ENCODE measurements around the gene SNX7. TPM values are rescaled to one million over a fixed set of nuclear protein-coding genes. Genes with fewer than 3 reads are reported as not detected.

Gene SNX7
- total and polyA plus RNA-seq, 2 donors (not counting 1 experiment from before 2014, with no cell fraction given), result not detected

DNA sequence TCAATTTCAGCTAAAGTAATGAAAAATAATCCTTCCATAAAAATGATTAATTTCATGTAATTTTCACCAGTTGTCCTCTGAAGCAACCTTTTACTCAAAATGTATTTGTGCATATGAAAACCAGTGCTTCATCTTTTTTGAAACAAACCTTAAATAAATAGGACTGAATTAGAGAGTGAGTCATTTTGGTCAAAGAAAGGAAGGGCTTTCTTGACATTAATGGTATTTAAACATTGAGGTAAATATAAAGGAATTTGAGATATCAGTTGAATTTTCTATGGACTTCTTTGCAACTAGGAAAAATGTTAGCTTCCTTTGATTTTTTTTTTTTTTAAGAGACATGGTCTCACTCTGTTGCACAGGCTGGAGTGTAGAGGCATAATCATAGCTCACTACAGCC is 38.7 kb downstream of the SNX7 start:
- DNase-seq (no peak), ATAC-seq (ENCODE audit: low read depth) (no peak)
- H3K4me2 ChIP-seq (replicated peaks; ENCODE audit: low read depth, low read length, poor library complexity, severe bottlenecking), result no peak overlapping the region
- no peaks in the 10 kb centered on the region for H3K9me3 ChIP-seq (ENCODE audit: control extremely low read depth in 1 of 3, control insufficient read depth in 2 of 3, insufficient read depth in 1 of 3, low read length in 2 of 3)
- ChIA-PET POLR2A (no interaction called here), CTCF (no interaction called here)
- no peaks in the 10 kb centered on the region for H3K9me3 Mint-ChIP-seq (ENCODE audit: insufficient read depth)
- H3K4me3 Mint-ChIP-seq, result no peak overlapping the region
- TF ChIP-seq EZH2 (IDR thresholded peaks at IDR 0.05; ENCODE audit: borderline replicate concordance, insufficient read depth, low read depth, low read length, poor library complexity, severe bottlenecking), result no peak
- TF ChIP-seq, protein P1, sequence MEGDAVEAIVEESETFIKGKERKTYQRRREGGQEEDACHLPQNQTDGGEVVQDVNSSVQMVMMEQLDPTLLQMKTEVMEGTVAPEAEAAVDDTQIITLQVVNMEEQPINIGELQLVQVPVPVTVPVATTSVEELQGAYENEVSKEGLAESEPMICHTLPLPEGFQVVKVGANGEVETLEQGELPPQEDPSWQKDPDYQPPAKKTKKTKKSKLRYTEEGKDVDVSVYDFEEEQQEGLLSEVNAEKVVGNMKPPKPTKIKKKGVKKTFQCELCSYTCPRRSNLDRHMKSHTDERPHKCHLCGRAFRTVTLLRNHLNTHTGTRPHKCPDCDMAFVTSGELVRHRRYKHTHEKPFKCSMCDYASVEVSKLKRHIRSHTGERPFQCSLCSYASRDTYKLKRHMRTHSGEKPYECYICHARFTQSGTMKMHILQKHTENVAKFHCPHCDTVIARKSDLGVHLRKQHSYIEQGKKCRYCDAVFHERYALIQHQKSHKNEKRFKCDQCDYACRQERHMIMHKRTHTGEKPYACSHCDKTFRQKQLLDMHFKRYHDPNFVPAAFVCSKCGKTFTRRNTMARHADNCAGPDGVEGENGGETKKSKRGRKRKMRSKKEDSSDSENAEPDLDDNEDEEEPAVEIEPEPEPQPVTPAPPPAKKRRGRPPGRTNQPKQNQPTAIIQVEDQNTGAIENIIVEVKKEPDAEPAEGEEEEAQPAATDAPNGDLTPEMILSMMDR (IDR thresholded peaks at IDR 0.05), result no peak
- intact Hi-C loops (cut with micrococcal nuclease), result no loop called here
- H3K4me1 ChIP-seq (ENCODE audit: control insufficient read depth in 2 of 2, insufficient read depth in 2 of 2, low read length in 2 of 2), result no peaks in the 10 kb centered on the region
- no peak overlapping the region for H3K27ac ChIP-seq (ENCODE audit: low read length in 2 of 2)
- H3K4me1 Mint-ChIP-seq, result no peaks in the 10 kb centered on the region
- no peaks in the 10 kb centered on the region for H3K27me3 ChIP-seq (replicated peaks in 1 of 4; ENCODE audit: control extremely low read depth in 1 of 4, control insufficient read depth in 3 of 4, insufficient read depth in 4 of 4, low read length in 3 of 4)
- no peaks in the 10 kb centered on the region for H4K20me1 ChIP-seq (ENCODE audit: control insufficient read depth, insufficient read depth, low read length, poor library complexity, severe bottlenecking)
- H3K36me3 ChIP-seq (replicated peaks in 1 of 2; ENCODE audit: control extremely low read depth in 1 of 2, control insufficient read depth in 1 of 2, extremely low read depth in 1 of 2, insufficient read depth in 2 of 2, low read length in 1 of 2), result no peaks in the 10 kb centered on the region
- no peaks in the 10 kb centered on the region for H3K27me3 Mint-ChIP-seq
- no peaks in the 10 kb centered on the region for H3K79me2 ChIP-seq (ENCODE audit: control insufficient read depth, insufficient read depth, low read length)
- no peak overlapping the region for H3K9ac ChIP-seq (ENCODE audit: low read length)
- H3K4me3 ChIP-seq (ENCODE audit: control extremely low read depth in 1 of 5, extremely low read depth in 1 of 5, insufficient read depth in 1 of 5, low read depth in 2 of 5, low read length in 4 of 5), result no peak overlapping the region
- no peak overlapping the region for H3K27ac Mint-ChIP-seq
- H2AFZ ChIP-seq (ENCODE audit: insufficient read depth, low read depth, low read length, poor library complexity, severe bottlenecking), result no peak overlapping the region

DNA sequence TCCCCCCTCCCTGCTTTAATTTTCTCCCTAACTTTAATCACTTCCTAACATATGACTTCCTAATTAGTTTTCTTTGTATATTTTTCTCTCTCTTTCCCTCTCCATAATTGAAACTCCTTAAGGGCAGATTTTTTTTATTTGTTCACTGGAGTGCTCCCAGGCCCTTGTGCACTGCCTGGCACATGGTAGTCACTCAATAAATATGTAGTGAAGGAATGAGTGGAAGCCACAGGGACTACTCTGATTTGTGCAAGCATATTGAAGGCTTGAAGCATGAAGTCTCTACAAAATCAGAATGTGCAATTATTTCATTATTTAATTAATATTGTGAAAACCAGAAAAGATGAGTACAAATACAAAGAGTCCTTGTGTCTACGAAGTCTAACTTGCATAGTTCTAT is 41.5 kb downstream of the SNX7 start:
- Histone ChIP-seq H3K9me3 (ENCODE audit: control extremely low read depth in 1 of 3, control insufficient read depth in 2 of 3, insufficient read depth in 1 of 3, low read length in 2 of 3) (no peaks in the 10 kb centered on the region), H3K27ac (ENCODE audit: low read length in 2 of 2) (no peak overlapping the region), H3K9ac (ENCODE audit: low read length) (no peak overlapping the region), H3K4me3 (ENCODE audit: control extremely low read depth in 1 of 5, extremely low read depth in 1 of 5, insufficient read depth in 1 of 5, low read depth in 2 of 5, low read length in 4 of 5) (no peak overlapping the region), H3K27me3 (replicated peaks in 1 of 4; ENCODE audit: control extremely low read depth in 1 of 4, control insufficient read depth in 3 of 4, insufficient read depth in 4 of 4, low read length in 3 of 4) (no peaks in the 10 kb centered on the region), H3K4me2 (replicated peaks; ENCODE audit: low read depth, low read length, poor library complexity, severe bottlenecking) (no peak overlapping the region), H2AFZ (ENCODE audit: insufficient read depth, low read depth, low read length, poor library complexity, severe bottlenecking) (no peak overlapping the region), H3K36me3 (replicated peaks in 1 of 2; ENCODE audit: control extremely low read depth in 1 of 2, control insufficient read depth in 1 of 2, extremely low read depth in 1 of 2, insufficient read depth in 2 of 2, low read length in 1 of 2) (no peaks in the 10 kb centered on the region), H3K79me2 (ENCODE audit: control insufficient read depth, insufficient read depth, low read length) (no peaks in the 10 kb centered on the region), H4K20me1 (ENCODE audit: control insufficient read depth, insufficient read depth, low read length, poor library complexity, severe bottlenecking) (no peaks in the 10 kb centered on the region), H3K4me1 (ENCODE audit: control insufficient read depth in 2 of 2, insufficient read depth in 2 of 2, low read length in 2 of 2) (no peaks in the 10 kb centered on the region)
- no peaks in the 10 kb centered on the region for H3K9me3 Mint-ChIP-seq (ENCODE audit: insufficient read depth)
- intact Hi-C loops (cut with micrococcal nuclease), result no loop called here
- no peak overlapping the region for H3K4me3 Mint-ChIP-seq
- H3K27me3 Mint-ChIP-seq, result no peaks in the 10 kb centered on the region
- CTCF ChIA-PET, result no interaction called here
- WGBS (ENCODE audit: insufficient coverage), result no CpG with 5 or more reads among the region's 1 CpG
- POLR2A ChIA-PET, result no interaction called here
- H3K27ac Mint-ChIP-seq, result no peak overlapping the region
- TF ChIP-seq, protein P1 (IDR thresholded peaks at IDR 0.05), result no peak
- TF ChIP-seq EZH2 (IDR thresholded peaks at IDR 0.05; ENCODE audit: borderline replicate concordance, insufficient read depth, low read depth, low read length, poor library complexity, severe bottlenecking), result no peak
- H3K4me1 Mint-ChIP-seq, result no peaks in the 10 kb centered on the region
- ATAC-seq (ENCODE audit: low read depth) (no peak), DNase-seq (no peak)
